ENCODE results near the gene SLC6A20. TPM values are rescaled to one million over a fixed set of nuclear protein-coding genes. Genes with fewer than 3 reads are reported as not detected.

Gene SLC6A20
- total RNA-seq, 4 donors from 2014 or later: 0.13 to 0.22 TPM; not detected in 2

DNA sequence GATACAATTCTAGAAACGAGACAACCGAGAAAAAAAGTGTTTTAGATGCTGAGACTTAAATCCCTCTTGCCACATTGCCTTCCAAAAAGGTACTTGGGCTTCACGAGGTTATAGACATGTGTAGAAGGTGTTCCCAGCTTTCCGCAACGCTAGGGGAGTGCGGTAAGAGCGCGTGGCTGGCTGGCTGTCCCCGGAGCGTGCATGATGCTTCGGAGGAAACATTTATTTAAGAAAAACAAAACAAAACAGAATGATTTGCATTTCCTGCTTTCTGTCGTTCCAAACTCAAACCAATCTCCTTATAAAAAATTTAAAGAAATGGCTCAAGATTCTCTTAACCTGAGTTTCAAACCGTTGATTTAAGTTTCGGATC, 841 bp downstream of the SLC6A20 start:
- intact Hi-C loops (cut with DNase I): no loop called here
- H3K4me3 ChIP-seq (replicated peaks in 1 of 3): peak overlapping the region in 1 of 3 donors; percentile 23

DNA sequence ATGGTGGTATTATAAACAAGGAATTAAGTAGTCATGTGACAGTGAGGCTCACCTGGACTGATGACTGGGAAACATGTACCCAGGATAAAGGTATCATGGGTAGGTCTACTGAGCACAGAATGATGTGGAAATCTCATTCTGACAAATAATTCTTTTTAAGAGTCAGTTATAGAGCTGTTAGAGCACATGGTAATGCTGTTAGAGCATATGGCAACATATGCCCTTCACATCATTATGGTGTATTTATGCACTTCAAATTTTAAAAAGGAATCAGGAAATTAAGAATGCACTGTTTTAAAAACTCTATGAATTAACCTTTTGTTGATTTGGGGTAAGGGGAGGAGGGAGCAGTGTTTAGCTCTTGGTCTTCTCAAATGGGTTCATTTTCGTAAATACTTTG, 1.7 kb downstream of the SLC6A20 start:
- 91 to 94% methylated on average over 1 of the region's 1 CpG for WGBS, 2 donors
- TF ChIP-seq, protein P1, sequence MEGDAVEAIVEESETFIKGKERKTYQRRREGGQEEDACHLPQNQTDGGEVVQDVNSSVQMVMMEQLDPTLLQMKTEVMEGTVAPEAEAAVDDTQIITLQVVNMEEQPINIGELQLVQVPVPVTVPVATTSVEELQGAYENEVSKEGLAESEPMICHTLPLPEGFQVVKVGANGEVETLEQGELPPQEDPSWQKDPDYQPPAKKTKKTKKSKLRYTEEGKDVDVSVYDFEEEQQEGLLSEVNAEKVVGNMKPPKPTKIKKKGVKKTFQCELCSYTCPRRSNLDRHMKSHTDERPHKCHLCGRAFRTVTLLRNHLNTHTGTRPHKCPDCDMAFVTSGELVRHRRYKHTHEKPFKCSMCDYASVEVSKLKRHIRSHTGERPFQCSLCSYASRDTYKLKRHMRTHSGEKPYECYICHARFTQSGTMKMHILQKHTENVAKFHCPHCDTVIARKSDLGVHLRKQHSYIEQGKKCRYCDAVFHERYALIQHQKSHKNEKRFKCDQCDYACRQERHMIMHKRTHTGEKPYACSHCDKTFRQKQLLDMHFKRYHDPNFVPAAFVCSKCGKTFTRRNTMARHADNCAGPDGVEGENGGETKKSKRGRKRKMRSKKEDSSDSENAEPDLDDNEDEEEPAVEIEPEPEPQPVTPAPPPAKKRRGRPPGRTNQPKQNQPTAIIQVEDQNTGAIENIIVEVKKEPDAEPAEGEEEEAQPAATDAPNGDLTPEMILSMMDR (IDR thresholded peaks at IDR 0.05): no peak
- no peak for TF ChIP-seq POLR2A (IDR thresholded peaks at IDR 0.05)
- DNase-seq: no peak
- no peak overlapping the region for H3K4me3 ChIP-seq (replicated peaks in 1 of 3)
- intact Hi-C loops (cut with DNase I): no loop called here
- no peaks in the 10 kb centered on the region for H3K9me3 ChIP-seq
- H3K4me1 ChIP-seq: peaks cover 5 to 11% of the 10 kb centered on the region in 2 donors
- no peaks in the 10 kb centered on the region for H3K36me3 ChIP-seq
- H3K27ac ChIP-seq: no peak overlapping the region
- no peaks in the 10 kb centered on the region for H3K27me3 ChIP-seq

More for the DNA sequence above, 841 bp downstream of the SLC6A20 start:
- no peak overlapping the region for H3K27ac ChIP-seq
- 29 to 33% methylated on average over 14 of the region's 14 CpGs for WGBS, 2 donors
- no peak for TF ChIP-seq POLR2A (IDR thresholded peaks at IDR 0.05)
- TF ChIP-seq, protein P1 (IDR thresholded peaks at IDR 0.05): no peak
- H3K36me3 ChIP-seq: no peaks in the 10 kb centered on the region
- H3K9me3 ChIP-seq: no peaks in the 10 kb centered on the region
- H3K27me3 ChIP-seq: no peaks in the 10 kb centered on the region
- peaks cover 5 to 11% of the 10 kb centered on the region in 2 donors for H3K4me1 ChIP-seq
- no peak for DNase-seq

DNA sequence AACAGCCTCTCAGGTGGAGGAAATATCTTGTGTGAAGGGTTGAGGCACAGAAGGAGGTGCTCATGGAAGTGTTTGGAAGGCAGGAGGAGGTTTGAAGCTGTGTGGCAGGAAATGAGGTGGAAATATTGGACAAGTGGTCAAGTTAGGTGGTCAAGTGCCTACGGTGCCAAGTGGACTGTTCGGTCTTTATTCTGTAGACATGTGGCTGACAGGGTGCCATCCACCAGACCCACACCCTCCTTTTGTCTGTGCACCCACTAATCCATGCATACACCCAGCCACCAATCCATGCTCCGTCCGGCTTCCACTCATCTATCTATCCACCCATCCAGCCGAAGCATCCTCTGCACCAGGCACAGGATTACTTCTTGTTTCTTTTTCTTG, 2.2 kb downstream of the SLC6A20 start:
- H3K4me3 ChIP-seq (replicated peaks in 1 of 3): no peak overlapping the region
- peaks cover 5 to 11% of the 10 kb centered on the region in 2 donors for H3K4me1 ChIP-seq
- no peaks in the 10 kb centered on the region for H3K36me3 ChIP-seq
- intact Hi-C loops (cut with DNase I): no loop called here
- no peaks in the 10 kb centered on the region for H3K9me3 ChIP-seq
- WGBS, 2 donors: 95 to 96% methylated on average over 5 of the region's 5 CpGs
- H3K27ac ChIP-seq: no peak overlapping the region
- H3K27me3 ChIP-seq: no peaks in the 10 kb centered on the region
- no peak for DNase-seq
- TF ChIP-seq, protein P1 (IDR thresholded peaks at IDR 0.05): no peak
- no peak for TF ChIP-seq POLR2A (IDR thresholded peaks at IDR 0.05)

DNA sequence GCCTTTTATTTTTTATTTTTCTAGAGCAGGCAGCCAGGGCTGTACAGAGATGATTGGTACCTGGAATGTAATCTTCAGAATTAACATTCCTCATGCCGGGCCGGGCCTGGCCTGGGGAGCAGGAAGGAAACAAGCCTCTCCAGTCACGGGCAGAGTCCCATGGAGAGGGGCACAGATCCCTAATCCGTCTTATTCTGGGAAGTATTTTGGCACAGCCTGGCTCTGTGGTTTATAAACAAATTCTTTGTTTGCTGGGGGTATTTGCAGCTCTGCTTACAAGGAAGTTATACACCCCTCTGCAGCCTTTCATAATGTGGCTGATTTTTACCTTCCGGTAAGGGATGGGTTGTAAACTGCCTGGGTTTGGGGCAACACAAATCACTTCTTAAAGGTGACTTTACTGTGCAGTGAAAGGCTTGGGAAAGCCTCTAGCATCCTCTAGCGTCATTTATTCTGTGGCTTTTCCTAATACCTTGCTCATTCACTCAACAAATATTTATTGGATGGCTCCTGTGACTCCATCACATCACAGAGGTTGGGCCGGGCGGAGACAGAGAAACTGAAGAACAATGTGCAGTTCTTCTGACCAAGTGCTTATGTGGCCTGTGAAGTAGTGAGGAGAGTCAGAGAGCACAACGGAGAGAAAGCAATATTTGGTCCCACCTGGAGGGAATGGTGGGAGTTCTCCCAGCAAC, 2.7 kb downstream of the SLC6A20 start:
- H3K27me3 ChIP-seq: no peaks in the 10 kb centered on the region
- 55 to 65% methylated on average over 9 of the region's 9 CpGs for WGBS, 2 donors
- peaks cover 5 to 11% of the 10 kb centered on the region in 2 donors for H3K4me1 ChIP-seq
- peak in 1 of 2 donors; percentile 39 for DNase-seq
- no peaks in the 10 kb centered on the region for H3K9me3 ChIP-seq
- intact Hi-C loops (cut with DNase I): no loop called here
- H3K27ac ChIP-seq: no peak overlapping the region
- no peak for TF ChIP-seq POLR2A (IDR thresholded peaks at IDR 0.05)
- TF ChIP-seq, protein P1 (IDR thresholded peaks at IDR 0.05): no peak
- H3K36me3 ChIP-seq: no peaks in the 10 kb centered on the region
- no peak overlapping the region for H3K4me3 ChIP-seq (replicated peaks in 1 of 3)

DNA sequence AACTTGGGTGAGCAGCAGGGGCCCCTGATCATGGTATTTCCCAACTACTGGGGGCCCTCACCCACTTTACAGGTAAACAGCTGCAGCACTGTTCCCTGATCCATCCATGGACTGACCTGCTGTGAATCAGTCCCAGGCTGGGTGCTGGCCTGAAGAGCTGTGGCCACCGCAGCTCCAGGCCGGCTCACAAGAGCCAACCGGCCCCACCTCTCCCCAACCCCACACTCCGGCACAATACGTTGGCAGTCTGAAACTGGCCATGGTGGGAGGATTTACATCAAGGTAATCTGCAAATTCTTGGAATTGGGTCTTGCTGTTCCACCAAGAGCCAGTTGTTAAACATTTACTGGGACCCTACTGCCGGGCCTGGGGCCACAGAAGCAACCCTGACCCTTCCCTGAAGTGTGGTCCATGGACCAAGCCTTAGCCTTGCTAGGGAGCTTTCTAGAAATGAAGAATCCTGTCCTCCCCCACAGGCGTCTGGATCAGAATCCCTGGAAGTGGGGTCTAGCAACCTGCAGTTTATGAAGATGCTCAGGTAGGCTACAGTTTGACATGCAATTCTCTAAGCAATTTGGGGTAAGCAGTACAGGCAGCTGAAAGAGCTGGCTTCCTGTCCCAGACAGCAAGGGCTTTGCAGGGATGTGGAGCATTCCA, 3.7 kb downstream of the SLC6A20 start:
- H3K27ac ChIP-seq: no peak overlapping the region
- no peaks in the 10 kb centered on the region for H3K27me3 ChIP-seq
- 90 to 96% methylated on average over 3 to 7 of the region's 7 CpGs for WGBS, 2 donors
- no peak for TF ChIP-seq POLR2A (IDR thresholded peaks at IDR 0.05)
- TF ChIP-seq, protein P1 (IDR thresholded peaks at IDR 0.05): no peak
- H3K4me3 ChIP-seq (replicated peaks in 1 of 3): no peak overlapping the region
- intact Hi-C loops (cut with DNase I): no loop called here
- peaks cover 5 to 11% of the 10 kb centered on the region in 2 donors for H3K4me1 ChIP-seq
- DNase-seq: no peak
- no peaks in the 10 kb centered on the region for H3K9me3 ChIP-seq
- no peaks in the 10 kb centered on the region for H3K36me3 ChIP-seq
